ENCODE results near the gene RNF130.

DNA sequence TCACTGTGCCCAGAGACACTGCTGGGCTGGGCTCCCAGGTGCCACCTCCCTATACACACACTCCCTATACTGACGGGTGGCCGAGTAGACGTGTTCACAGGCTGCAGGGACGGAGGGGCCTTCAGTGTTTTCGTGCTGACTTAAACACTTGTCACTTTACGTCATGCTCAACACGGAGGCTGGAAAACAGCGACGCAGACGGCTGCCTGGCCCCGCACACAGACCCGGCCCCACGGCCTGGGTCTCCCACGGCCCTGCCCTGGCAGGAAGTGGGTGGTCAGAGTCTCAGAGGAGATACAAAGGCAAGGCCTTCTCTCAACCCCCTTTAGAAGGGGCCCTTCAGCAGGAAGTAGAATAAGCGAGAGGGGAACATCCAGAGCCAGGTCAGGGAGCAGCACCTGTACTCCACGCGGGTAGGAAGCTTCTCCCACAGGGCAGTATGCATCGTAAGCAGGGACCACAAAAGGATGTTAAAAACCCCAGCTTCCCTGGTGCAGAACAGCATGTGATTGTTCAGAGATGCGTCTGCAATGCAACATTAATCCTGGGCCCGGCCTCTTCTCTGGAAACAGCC, 152.0 kb downstream of the RNF130 start:
- TF ChIP-seq ZNF565 (CRISPR knock-in tag; conservative IDR thresholded peaks at IDR 0.05; ENCODE audit: low read depth) (no peak), BACH2 (CRISPR knock-in tag; IDR thresholded peaks at IDR 0.05; ENCODE audit: borderline replicate concordance) (no peak), ZNF8 (CRISPR knock-in tag; IDR thresholded peaks at IDR 0.05) (no peak), OSR1 (CRISPR knock-in tag; IDR thresholded peaks at IDR 0.05) (no peak), CSDC2 (CRISPR knock-in tag; IDR thresholded peaks at IDR 0.05) (no peak), ZC3H10 (CRISPR knock-in tag; IDR thresholded peaks at IDR 0.05) (no peak), SNAI2 (CRISPR knock-in tag; IDR thresholded peaks at IDR 0.05) (no peak), GLIS3 (CRISPR knock-in tag; IDR thresholded peaks at IDR 0.05) (no peak), RARB (CRISPR knock-in tag; IDR thresholded peaks at IDR 0.05) (no peak)
- TF ChIP-seq, protein P1, sequence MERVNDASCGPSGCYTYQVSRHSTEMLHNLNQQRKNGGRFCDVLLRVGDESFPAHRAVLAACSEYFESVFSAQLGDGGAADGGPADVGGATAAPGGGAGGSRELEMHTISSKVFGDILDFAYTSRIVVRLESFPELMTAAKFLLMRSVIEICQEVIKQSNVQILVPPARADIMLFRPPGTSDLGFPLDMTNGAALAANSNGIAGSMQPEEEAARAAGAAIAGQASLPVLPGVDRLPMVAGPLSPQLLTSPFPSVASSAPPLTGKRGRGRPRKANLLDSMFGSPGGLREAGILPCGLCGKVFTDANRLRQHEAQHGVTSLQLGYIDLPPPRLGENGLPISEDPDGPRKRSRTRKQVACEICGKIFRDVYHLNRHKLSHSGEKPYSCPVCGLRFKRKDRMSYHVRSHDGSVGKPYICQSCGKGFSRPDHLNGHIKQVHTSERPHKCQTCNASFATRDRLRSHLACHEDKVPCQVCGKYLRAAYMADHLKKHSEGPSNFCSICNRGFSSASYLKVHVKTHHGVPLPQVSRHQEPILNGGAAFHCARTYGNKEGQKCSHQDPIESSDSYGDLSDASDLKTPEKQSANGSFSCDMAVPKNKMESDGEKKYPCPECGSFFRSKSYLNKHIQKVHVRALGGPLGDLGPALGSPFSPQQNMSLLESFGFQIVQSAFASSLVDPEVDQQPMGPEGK (CRISPR knock-in tag; IDR thresholded peaks at IDR 0.05; ENCODE audit: borderline replicate concordance): no peak
- TF ChIP-seq, protein P2, sequence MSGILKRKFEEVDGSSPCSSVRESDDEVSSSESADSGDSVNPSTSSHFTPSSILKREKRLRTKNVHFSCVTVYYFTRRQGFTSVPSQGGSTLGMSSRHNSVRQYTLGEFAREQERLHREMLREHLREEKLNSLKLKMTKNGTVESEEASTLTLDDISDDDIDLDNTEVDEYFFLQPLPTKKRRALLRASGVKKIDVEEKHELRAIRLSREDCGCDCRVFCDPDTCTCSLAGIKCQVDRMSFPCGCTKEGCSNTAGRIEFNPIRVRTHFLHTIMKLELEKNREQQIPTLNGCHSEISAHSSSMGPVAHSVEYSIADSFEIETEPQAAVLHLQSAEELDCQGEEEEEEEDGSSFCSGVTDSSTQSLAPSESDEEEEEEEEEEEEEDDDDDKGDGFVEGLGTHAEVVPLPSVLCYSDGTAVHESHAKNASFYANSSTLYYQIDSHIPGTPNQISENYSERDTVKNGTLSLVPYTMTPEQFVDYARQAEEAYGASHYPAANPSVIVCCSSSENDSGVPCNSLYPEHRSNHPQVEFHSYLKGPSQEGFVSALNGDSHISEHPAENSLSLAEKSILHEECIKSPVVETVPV (CRISPR knock-in tag; IDR thresholded peaks at IDR 0.05): no peak

Measured in SK-N-SH treated with all-trans-retinoic acid at 6 μM for 48 hours (cell line).